SU-DHL-6 (cell line): ENCODE data around the gene VWA1.

Experiments
- CTCF ChIP-seq: fragments of 200-600 bp; sonication (generic); IDR thresholded peaks from one replicate; pipeline ENCODE4 v1.5.1; 2017; ENCODE audit warnings: antibody characterized with exemption, mild to moderate bottlenecking, low read length, moderate library complexity; ENCODE audit not compliant: insufficient read depth, poor library complexity, severe bottlenecking
- EZH2phosphoT487 ChIP-seq: fragments of 200-600 bp; sonication (generic), shearing (Covaris generic); conservative IDR thresholded peaks from 2 replicates; pipeline ENCODE4 v1.6.1; 2018; ENCODE audit warnings: mild to moderate bottlenecking, antibody characterized with exemption, low read length, moderate library complexity, mixed read lengths

GRCh38 chr1:1397839-1398523 lies 37.5 kb upstream of the VWA1 start:
- TF ChIP-seq CTCF (no peak), EZH2phosphoT487 (no peak)
